NCI-H446 (cell line): ENCODE data around the gene KIFAP3.
"Not testable (repeated sequence)": the region's sequence is repeated elsewhere in the genome, so short reads cannot be mapped to it uniquely, and the experiment has no call there.

Source experiments
- DNase-seq, 2 experiments: peaks; one replicate each; lab custom pipeline; 2025; lab: John Stamatoyannopoulos, UW

KIFAP3 gene

DNA sequence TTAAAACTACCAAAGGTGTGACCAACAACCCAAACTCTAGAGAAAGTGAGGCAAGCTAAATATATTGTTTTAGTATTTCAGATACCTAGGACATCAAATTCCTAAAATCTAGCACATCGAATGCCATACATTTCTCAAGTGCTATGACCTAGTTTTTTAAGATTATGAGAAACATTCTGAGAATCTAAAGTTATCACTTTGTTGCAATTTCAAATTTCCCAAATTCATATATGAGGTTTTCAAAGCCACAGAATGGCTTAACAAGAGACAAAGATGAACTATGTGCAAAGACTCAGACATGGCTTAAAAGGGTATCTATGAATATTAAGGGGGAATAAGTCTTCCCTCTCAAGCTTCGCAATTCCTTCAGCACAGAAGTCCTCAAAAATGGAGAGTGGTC is 187.6 kb downstream of the KIFAP3 start:
- no peak for DNase-seq

DNA sequence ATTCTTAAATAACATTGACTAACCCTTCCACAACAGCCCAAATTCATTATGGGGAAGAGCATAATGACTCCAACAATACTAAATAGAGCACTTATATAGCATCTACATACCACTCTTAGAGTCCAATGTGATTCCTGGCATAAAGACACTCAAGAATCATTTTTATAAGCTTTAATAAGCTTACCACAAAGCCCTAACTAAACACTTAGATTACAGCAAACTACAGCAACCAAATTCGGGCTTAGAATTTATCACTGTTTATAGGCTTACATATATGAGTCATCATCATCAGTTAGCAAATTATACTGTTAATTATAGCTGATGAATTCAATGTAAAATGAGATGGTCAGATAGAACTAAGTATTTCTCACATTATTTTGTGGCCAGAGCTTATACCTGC is 188.1 kb downstream of the KIFAP3 start:
- DNase-seq: no peak

DNA sequence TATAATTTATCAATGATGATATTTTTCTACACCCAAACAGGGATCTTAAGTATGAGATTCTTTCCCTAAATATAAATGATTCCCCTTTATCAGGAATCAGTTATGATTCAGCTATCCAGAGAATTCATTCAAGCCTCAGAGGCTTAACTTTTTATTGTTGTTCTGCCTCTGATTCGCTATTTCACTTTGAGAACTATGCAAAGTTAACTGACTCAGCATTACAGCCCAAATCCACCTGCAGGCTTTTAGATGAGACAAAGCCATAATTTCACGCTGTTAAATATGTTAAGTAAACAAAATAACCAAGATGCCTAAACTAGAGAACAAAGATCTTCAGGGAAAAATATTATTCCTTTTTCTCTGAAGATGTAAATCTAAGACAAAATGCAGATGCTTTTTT is 189.3 kb downstream of the KIFAP3 start:
- DNase-seq: no peak

DNA sequence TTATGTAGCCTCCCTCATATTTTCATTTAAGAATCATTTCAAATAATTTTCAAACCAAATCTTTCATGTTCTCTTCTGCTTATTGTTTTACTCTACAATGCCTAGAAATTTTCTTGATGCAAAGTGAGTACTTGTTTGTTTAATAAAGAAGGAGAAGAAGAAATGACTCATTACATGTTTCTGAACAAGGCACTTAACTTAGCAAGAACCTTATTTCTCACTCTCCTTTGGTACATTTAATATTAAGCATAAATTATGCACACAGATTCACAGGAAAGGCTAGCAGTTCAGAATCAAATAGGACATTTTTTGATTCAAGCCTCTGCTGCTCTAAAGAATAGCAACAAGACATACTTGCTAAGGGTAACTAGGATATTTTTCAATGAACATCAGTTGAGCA is 189.9 kb downstream of the KIFAP3 start:
- no peak for DNase-seq

DNA sequence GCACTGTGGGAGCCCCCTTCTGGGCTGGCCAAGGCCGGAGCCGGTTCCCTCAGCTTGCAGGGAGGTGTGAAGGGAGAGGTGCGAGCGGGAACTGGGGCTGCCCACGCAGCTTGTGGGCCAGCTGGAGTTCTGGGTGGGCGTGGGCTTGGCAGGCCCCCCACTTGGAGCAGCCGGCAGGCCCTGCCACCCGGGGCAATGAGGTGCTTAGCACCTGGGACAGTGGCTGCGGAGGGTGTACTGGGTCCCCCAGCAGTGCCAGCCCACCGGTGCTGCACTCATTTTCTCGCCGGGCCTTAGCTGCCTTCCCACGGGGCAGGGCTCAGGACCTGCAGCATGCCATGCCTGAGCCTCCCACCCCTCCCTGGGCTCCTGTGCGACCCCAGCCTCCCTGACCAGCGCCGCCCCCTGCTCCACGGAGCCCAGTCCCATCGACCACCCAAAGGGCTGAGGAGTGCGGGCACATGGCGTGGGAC is 192.4 kb downstream of the KIFAP3 start:
- no peak for DNase-seq

DNA sequence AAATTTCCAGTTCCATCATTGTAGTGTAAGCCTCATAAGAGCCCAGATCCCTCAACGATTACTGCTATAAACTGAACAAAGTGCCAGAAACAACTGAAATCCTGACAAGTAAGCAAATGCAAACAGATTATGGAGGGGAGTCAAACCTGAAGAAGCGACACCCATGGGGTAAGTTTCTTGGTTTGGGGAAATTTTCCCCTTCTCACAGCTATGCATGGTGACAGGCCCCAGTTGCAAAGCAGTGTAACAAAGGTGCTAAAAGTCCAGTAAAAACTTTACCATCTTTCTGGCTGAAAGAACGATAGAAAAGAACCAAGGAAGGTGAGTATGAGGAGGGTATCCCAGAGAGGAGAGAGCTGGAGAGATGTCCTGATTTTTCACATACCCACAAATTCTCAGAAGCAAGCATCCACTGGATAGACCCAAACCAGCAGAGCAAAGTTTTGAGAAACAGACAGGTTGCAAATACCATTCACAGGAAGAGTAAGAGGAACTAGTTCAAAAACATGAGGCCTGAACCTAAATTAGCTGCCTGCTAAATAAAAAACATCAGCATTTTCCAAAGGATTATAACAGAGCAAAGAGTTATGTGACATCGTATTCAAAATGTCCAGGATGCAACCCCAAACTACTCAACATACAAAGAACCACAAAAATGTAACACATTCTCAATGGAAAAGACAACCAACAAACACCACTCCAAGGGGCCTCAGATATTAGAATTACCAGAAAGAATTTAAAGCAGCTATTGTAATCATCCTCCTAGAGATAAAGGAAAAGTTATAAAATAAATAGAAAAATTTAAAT is 195.3 kb downstream of the KIFAP3 start:
- no peak for DNase-seq

DNA sequence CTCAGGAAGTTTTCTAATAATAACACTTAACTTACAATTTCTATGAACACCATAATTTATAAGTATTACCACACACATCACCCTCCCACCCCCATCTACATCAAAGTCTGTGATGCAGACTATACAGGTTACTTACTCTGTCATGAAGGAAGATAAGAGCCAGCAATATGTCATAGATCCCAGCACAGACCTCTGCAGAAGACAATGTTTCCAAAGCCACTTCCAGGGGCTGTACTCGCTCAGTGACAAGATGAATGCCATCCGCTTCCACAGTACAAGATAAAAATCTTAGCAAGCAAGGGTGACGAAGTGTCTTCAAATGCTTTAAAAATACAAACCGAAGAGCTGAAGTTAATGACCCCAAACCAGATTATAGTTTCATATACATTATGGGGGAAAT is 196.0 kb downstream of the KIFAP3 start:
- DNase-seq: no peak

DNA sequence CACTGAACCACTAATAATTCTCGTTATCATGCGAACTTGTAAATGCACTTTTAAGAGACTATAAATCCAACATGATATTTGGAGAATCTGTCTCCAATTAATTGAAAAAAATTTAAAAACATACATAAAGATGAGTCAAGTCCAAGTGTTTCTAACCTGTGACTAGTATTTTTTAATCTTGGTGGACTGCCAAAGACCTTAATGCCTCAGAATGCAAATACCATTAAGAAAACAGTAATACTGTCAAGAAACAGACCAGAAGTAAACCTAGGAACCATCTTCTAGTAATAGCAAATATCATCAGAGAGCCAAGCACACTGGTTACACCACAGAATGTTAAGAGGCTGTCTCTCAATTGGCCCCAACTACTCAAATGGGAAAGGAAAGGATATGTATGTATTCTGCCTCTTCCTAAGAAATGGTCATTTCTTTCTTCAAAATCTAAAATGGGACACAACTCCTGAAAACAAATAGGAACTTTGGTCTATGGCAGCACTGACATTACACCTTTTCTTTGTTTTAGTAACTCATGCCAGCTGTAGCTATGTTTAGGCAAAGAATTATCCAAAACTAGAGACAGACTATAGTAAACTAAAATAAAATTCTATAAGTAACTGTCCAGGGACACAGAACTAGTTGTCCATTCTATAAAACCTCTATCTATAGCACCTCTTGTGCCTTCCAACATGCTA is 196.5 kb downstream of the KIFAP3 start:
- DNase-seq: no peak

DNA sequence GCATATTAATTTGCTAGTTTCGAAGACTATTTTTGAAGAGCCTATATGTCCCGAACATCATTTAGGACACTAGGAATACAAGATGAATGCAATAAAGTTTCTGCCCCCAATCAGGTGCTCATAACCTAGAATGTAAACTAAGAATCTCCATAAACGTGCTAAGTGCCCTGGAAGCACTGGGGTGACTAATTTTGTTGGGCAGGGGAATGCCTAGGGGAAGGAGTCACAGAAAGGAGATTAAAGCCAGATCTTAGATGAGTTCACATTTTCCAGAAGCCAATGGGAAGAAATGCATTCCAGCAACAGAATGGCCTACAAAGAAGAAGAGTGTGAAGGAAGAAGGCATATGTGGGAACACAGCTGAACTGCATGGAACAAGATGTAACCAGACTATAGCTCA is 200.3 kb downstream of the KIFAP3 start:
- DNase-seq: no peak

DNA sequence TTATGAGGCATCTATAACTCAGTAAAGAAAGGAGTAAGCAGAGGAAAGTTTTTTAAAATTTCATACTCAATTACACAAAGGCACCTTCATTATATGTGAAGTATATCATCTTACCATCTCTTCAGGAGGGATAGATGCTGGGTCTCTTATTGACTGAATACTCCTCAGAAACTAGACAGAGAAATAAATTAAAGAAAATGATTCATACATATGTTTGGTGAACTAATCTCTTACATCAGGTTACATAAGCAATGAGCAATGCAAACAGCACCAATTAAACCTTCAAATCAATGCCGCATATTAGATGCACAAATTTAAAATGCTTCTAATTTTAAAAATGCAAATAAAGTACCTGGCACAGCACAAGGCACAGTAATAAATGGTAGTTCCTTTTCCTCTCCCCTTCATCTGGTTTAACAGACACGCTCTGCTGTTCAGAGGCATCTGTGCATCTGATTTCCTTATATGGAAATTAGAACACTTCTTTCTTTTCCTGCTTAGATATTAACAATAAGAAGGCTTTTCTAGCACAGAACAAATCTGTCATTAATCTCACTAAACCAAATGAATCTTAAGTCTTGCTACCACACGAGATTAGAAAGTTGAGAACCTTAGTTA is 200.8 kb downstream of the KIFAP3 start:
- no peak for DNase-seq

DNA sequence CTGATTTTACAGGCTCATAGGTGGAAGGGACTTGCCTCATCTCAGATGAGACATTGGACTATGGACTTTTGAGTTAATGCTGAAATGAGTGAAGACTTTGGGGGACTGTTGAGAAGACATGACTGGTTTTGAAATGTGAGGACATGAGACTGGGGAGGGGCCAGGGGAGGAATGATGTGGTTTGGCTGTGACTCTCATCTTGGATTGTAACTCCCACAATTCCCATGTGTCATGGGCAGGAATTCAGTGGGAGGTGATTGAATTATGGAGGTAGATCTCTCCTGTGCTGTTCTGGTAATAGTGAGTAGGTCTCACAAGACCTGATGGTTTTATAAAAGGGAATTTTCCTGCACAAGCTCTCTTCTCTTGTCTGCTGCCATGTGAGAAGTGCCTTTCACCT is 201.6 kb downstream of the KIFAP3 start:
- no peak for DNase-seq

DNA sequence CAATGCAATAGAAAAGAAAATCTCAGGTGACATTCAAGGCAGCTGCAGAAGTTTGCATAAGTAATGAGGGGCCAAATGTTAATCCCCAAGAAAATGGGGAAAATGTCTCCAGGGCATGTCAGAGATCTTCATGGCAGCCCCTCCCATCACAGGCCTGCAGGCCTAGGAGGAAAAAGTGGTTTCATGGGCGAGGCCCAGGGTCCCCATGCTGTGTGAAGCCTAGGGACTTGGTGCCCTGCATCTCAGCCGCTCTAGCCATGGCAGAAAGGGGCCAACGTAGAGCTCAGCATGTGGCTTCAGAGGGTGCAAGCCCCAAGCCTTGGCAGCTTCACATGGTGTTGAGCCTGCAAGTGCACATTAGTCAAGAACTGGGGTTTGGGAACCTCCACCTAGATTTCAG is 202.5 kb downstream of the KIFAP3 start:
- not testable (repeated sequence) for DNase-seq
